Endothelial cell of umbilical vein (primary cell): ENCODE results near the gene JAKMIP3. TPM values are rescaled to one million over a fixed set of nuclear protein-coding genes. Genes with fewer than 3 reads are reported as not detected.

Source experiments
- BruUV-seq: library from RNA; stranded (reverse); fragments of 400-500 nt; replicated peaks from 2 replicates; lab custom pipeline; 2021; lab: Mats Ljungman, UMichigan
- CTCF ChIA-PET: fragments of 300-600, 350-600 bp; sonication (Branson Sonifier 250); formaldehyde crosslinking; loops from one replicate; lab custom pipeline; 2021; ENCODE audit warnings: antibody characterized with exemption, inconsistent platforms; lab: Charles Lee
- POLR2A ChIA-PET: fragments of 300-600, 350-600 bp; sonication (Branson Sonifier 250); formaldehyde crosslinking; loops from one replicate; lab custom pipeline; 2021; ENCODE audit warnings: antibody characterized with exemption, inconsistent platforms; lab: Charles Lee
- DNase-seq: peaks from one replicate; pipeline ENCODE4 v3.0.0-alpha.2; 2011; ENCODE audit warnings: low read depth, low spot score
- FAIRE-seq: peaks from 2 replicates; lab custom pipeline; 2011; peaks lifted over from hg19 to GRCh38; lab: Jason Lieb, UNC
- H2AFZ ChIP-seq: 2 replicates; pipeline ENCODE4 v1.6.0; 2012; ENCODE audit warnings: low read depth, low read length, control low read depth, inconsistent platforms
- H3K27ac ChIP-seq: 2 replicates; pipeline ENCODE4 v1.5.1; 2011; ENCODE audit warnings: low read depth, mild to moderate bottlenecking, control low read depth, low read length, moderate library complexity; ENCODE audit not compliant: insufficient read depth
- H3K27me3 ChIP-seq, 2 experiments: 2 replicates each; pipeline versions ENCODE4 v1.6.0 to v1.6.1; 2011; ENCODE audit warnings: low read length in 2 of 2, mixed read lengths in 1 of 2; ENCODE audit not compliant: control insufficient read depth in 2 of 2, insufficient read depth in 2 of 2
- H3K36me3 ChIP-seq, 2 experiments: 2 replicates in 1 of 2; 3 replicates in 1 of 2; pipeline ENCODE4 v1.5.1; 2011; ENCODE audit warnings: low read length in 2 of 2, mild to moderate bottlenecking in 1 of 2, moderate library complexity in 1 of 2; ENCODE audit not compliant: control insufficient read depth in 2 of 2, insufficient read depth in 2 of 2; ENCODE audit errors: extremely low read depth in 1 of 2
- H3K4me1 ChIP-seq: 3 replicates; pipeline ENCODE4 v1.5.1; 2011; ENCODE audit warnings: mild to moderate bottlenecking, low read length; ENCODE audit not compliant: control insufficient read depth, insufficient read depth; ENCODE audit errors: extremely low read depth
- H3K4me2 ChIP-seq: 2 replicates; pipeline ENCODE4 v1.6.1; 2011; ENCODE audit warnings: low read length, control low read depth, mixed read lengths; ENCODE audit not compliant: insufficient read depth
- H3K4me3 ChIP-seq, 3 experiments: fragments of 200-600 bp in 1 of 3; sonication (generic), shearing (Covaris generic) in 1 of 3; replicated peaks in 1 of 3; 2 replicates each; pipeline ENCODE4 v1.5.1; 2011 to 2016; ENCODE audit warnings: control low read depth in 3 of 3, low read length in 3 of 3, mild to moderate bottlenecking in 2 of 3, inconsistent platforms in 1 of 3, low read depth in 1 of 3, moderate library complexity in 1 of 3; ENCODE audit not compliant: insufficient read depth in 1 of 3
- H3K79me2 ChIP-seq: 2 replicates; pipeline ENCODE4 v1.6.0; 2012; ENCODE audit warnings: low read length, inconsistent platforms; ENCODE audit not compliant: control insufficient read depth, insufficient read depth
- H3K9ac ChIP-seq: replicated peaks from 2 replicates; pipeline ENCODE3; 2011; ENCODE audit warnings: low read length, control low read depth; ENCODE audit not compliant: insufficient read depth; ENCODE audit errors: extremely low read depth
- H3K9me1 ChIP-seq: replicated peaks from 3 replicates; pipeline ENCODE4 v1.6.0; 2011; ENCODE audit warnings: mild to moderate bottlenecking, low read length; ENCODE audit not compliant: control insufficient read depth, insufficient read depth; ENCODE audit errors: extremely low read depth
- H3K9me3 ChIP-seq: replicated peaks from 2 replicates; pipeline ENCODE4 v1.5.1; 2012; ENCODE audit warnings: low read length, inconsistent platforms; ENCODE audit not compliant: control insufficient read depth, insufficient read depth
- H4K20me1 ChIP-seq: replicated peaks from 2 replicates; pipeline ENCODE3; 2011; ENCODE audit warnings: mild to moderate bottlenecking, low read length; ENCODE audit not compliant: control insufficient read depth, insufficient read depth; ENCODE audit errors: extremely low read depth
- EZH2 ChIP-seq: IDR thresholded peaks from 2 replicates; pipeline ENCODE4 v1.6.1; 2012; ENCODE audit warnings: borderline replicate concordance, low read depth, mild to moderate bottlenecking, moderate library complexity, low read length, inconsistent platforms; ENCODE audit not compliant: severe bottlenecking
- FOS ChIP-seq: IDR thresholded peaks from 2 replicates; pipeline ENCODE4 v1.6.1; 2011; ENCODE audit warnings: mild to moderate bottlenecking, low read length, moderate library complexity, borderline replicate concordance; ENCODE audit not compliant: insufficient read depth
- GATA2 ChIP-seq: IDR thresholded peaks from 2 replicates; pipeline ENCODE4 v1.7.0; 2011; ENCODE audit warnings: low read depth, mild to moderate bottlenecking, moderate library complexity, mixed read lengths, low read length; ENCODE audit not compliant: insufficient read length, insufficient read depth
- JUN ChIP-seq: IDR thresholded peaks from 2 replicates; pipeline ENCODE4 v1.6.1; 2011; ENCODE audit warnings: borderline replicate concordance, low read depth; ENCODE audit not compliant: insufficient read length, insufficient read depth
- MYC ChIP-seq: IDR thresholded peaks from one replicate; pipeline ENCODE4 v1.6.1; 2011; ENCODE audit warnings: mild to moderate bottlenecking, low read depth, low read length
- POLR2A ChIP-seq: IDR thresholded peaks from 2 replicates; pipeline ENCODE4 v1.6.1; 2012; ENCODE audit warnings: low read depth, mild to moderate bottlenecking, control low read depth, low read length
- POLR2AphosphoS5 ChIP-seq: IDR thresholded peaks from 2 replicates; pipeline ENCODE4 v1.6.1; 2012; ENCODE audit warnings: low read depth, mild to moderate bottlenecking, control low read depth, low read length, moderate library complexity; ENCODE audit not compliant: insufficient read depth
- dilution Hi-C: fragments of 300-500 bp; cut with MboI; formaldehyde crosslinking; loops from one replicate; pipeline ENCODE4 v1.15.0; 2019; ENCODE audit warnings: low sequenced_read_pairs; ENCODE audit not compliant: extremely low pct_ligation_motif_present
- intact Hi-C: fragments of 100-400 bp; cut with micrococcal nuclease; formaldehyde crosslinking; loops from one replicate; pipeline ENCODE4 v1.10.0; 2022
- polyA plus RNA-seq, 4 experiments: library from polyadenylated mRNA; depleted of rRNA in 3 of 4; stranded (reverse) in 3 of 4; unstranded in 1 of 4; fragments of >200 nt; gene quantifications; 2 replicates each; pipeline versions ENCODE4 v1.2.1 to v1.2.3, GENCODE V29; 2011 to 2012; ENCODE audit warnings: missing spikeins in 1 of 4
- total RNA-seq: library from RNA; stranded (reverse); gene quantifications from 2 replicates; pipeline ENCODE4 v1.2.3, GENCODE V29; 2021
- TF ChIP-seq, protein P1 (sequence below): IDR thresholded peaks from 2 replicates; pipeline ENCODE4 v1.6.1; 2011; ENCODE audit not compliant: insufficient read depth, insufficient read length
- TF ChIP-seq, protein P2 (sequence below), 2 donors: IDR thresholded peaks; 1 replicate in 1 of 2; 2 replicates in 1 of 2; pipeline ENCODE4 v1.5.1; 2011; ENCODE audit warnings: low read length in 2 of 2, mild to moderate bottlenecking in 2 of 2, moderate library complexity in 2 of 2, control low read depth in 1 of 2, inconsistent platforms in 1 of 2, low read depth in 1 of 2; ENCODE audit not compliant: insufficient read depth in 1 of 2; ENCODE audit errors: extremely low read depth in 1 of 2

JAKMIP3 gene
- total and polyA plus RNA-seq, 2 donors (not counting 3 experiments of a cell fraction or from before 2014, with no cell fraction given), result 0.01 TPM; not detected in 1

DNA sequence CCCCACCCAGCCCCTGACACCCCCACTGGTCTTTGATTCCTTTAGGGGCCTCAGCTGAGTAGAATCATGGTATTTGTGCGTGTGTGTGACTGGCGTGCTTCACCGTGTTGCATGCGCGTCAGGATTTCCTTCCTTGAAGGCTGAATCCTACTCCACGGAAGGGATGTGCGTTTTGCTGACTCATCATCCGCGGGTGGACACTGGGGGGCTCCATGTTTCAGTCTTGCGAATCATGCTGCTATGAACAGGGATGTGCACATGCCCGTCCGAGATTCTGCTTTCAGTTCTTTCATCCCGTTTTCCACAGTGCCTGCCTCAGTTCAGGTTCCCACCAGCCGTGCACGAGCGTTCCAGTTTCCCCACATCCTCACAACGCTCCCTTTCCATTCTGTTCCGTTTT, 20.9 kb upstream of the JAKMIP3 start:
- ChIA-PET CTCF (interaction anchor here (1.2 kb wide), 1 partner anchor 159 kb away, joined by 4 read pairs; no protein-coding TSS in a partner anchor), POLR2A (no interaction called here)
- H3K27me3 ChIP-seq, result no peaks in the 10 kb centered on the region
- H3K9ac ChIP-seq, result no peak overlapping the region
- intact Hi-C loops (no loop called here), dilution Hi-C loops (no loop called here)
- DNase-seq (no peak), FAIRE-seq (no peak)
- no peak overlapping the region for H3K4me3 ChIP-seq
- H3K4me2 ChIP-seq, result no peak overlapping the region
- H2AFZ ChIP-seq, result no peak overlapping the region
- H3K27ac ChIP-seq, result no peak overlapping the region
- BruUV-seq, result no TSS peak
- no peaks in the 10 kb centered on the region for H3K9me1 ChIP-seq
- H3K79me2 ChIP-seq, result no peaks in the 10 kb centered on the region
- no peaks in the 10 kb centered on the region for H3K36me3 ChIP-seq
- TF ChIP-seq EZH2, result no peak
- TF ChIP-seq, protein P1, sequence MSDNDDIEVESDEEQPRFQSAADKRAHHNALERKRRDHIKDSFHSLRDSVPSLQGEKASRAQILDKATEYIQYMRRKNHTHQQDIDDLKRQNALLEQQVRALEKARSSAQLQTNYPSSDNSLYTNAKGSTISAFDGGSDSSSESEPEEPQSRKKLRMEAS, result no peak
- TF ChIP-seq, protein P2, sequence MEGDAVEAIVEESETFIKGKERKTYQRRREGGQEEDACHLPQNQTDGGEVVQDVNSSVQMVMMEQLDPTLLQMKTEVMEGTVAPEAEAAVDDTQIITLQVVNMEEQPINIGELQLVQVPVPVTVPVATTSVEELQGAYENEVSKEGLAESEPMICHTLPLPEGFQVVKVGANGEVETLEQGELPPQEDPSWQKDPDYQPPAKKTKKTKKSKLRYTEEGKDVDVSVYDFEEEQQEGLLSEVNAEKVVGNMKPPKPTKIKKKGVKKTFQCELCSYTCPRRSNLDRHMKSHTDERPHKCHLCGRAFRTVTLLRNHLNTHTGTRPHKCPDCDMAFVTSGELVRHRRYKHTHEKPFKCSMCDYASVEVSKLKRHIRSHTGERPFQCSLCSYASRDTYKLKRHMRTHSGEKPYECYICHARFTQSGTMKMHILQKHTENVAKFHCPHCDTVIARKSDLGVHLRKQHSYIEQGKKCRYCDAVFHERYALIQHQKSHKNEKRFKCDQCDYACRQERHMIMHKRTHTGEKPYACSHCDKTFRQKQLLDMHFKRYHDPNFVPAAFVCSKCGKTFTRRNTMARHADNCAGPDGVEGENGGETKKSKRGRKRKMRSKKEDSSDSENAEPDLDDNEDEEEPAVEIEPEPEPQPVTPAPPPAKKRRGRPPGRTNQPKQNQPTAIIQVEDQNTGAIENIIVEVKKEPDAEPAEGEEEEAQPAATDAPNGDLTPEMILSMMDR (IDR thresholded peaks at IDR 0.05; ENCODE audit: extremely low read depth in 1 of 2, insufficient read depth in 1 of 2, low read depth in 1 of 2, low read length in 2 of 2), result no peak
- TF ChIP-seq FOS, result no peak
- TF ChIP-seq POLR2A, result no peak
- TF ChIP-seq JUN, result no peak
- TF ChIP-seq GATA2, result no peak
- TF ChIP-seq MYC, result no peak
- TF ChIP-seq POLR2AphosphoS5, result no peak
- no peaks in the 10 kb centered on the region for H3K4me1 ChIP-seq
- H4K20me1 ChIP-seq, result no peaks in the 10 kb centered on the region
- no peaks in the 10 kb centered on the region for H3K9me3 ChIP-seq
